ENCODE results near the gene TCEAL1.

DNA sequence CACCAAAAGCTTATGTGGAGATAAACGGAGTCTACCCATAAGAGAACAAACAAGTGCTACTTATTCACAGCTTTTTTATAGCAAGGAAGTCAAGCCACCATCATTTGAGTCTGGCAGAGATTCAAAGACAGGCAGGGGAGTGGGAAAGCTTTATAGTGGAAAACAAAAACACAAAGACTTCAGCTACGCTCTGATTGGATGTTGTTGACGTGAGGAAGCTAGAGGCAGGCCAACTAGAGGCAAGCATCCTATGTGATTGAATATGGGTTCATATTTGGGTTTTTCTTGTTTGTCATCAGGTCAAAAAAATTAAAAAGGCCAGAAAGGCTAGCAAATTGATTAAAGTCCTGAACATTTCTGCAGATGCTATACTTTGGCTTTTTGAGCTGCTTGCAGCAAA, 44.2 kb upstream of the TCEAL1 start:
- TF ChIP-seq, protein P1, sequence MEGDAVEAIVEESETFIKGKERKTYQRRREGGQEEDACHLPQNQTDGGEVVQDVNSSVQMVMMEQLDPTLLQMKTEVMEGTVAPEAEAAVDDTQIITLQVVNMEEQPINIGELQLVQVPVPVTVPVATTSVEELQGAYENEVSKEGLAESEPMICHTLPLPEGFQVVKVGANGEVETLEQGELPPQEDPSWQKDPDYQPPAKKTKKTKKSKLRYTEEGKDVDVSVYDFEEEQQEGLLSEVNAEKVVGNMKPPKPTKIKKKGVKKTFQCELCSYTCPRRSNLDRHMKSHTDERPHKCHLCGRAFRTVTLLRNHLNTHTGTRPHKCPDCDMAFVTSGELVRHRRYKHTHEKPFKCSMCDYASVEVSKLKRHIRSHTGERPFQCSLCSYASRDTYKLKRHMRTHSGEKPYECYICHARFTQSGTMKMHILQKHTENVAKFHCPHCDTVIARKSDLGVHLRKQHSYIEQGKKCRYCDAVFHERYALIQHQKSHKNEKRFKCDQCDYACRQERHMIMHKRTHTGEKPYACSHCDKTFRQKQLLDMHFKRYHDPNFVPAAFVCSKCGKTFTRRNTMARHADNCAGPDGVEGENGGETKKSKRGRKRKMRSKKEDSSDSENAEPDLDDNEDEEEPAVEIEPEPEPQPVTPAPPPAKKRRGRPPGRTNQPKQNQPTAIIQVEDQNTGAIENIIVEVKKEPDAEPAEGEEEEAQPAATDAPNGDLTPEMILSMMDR (IDR thresholded peaks at IDR 0.05; ENCODE audit: borderline replicate concordance, extremely low read depth, low read length, poor library complexity, severe bottlenecking): no peak
- no peak for TF ChIP-seq EZH2 (IDR thresholded peaks at IDR 0.05; ENCODE audit: borderline replicate concordance, low read depth, low read length, severe bottlenecking)

All from DND-41 (cell line).